Fibroblast of mammary gland (primary cell): Measurements from ENCODE around the gene OOSP4B.

Source experiments
- DNase-seq: peaks from one replicate; pipeline ENCODE4 v3.0.0-alpha.2; 2010; ENCODE audit warnings: low read depth
- H3K4me3 ChIP-seq: 2 replicates; pipeline ENCODE4 v1.5.1; 2011; ENCODE audit warnings: low read depth, mild to moderate bottlenecking, low read length, moderate library complexity; ENCODE audit not compliant: control insufficient read depth
- CTCF ChIP-seq: conservative IDR thresholded peaks from 2 replicates; pipeline ENCODE4 v1.5.1; 2011; ENCODE audit warnings: low read depth, low read length, inconsistent platforms; ENCODE audit not compliant: control insufficient read depth, insufficient read depth

Gene OOSP4B

GRCh38 chr11:59984368-59984767, 32.6 kb upstream of the OOSP4B start:
- no peak overlapping the region for H3K4me3 ChIP-seq
- DNase-seq = no peak
- TF ChIP-seq CTCF = no peak

- DNase-seq = no peak
- no peak for TF ChIP-seq CTCF
- H3K4me3 ChIP-seq = no peak overlapping the region
Measured at GRCh38 chr11:59990421-59990820, 26.6 kb upstream of the OOSP4B start.

- TF ChIP-seq CTCF = no peak
- no peak for DNase-seq
- no peak overlapping the region for H3K4me3 ChIP-seq
Measured at GRCh38 chr11:59992425-59992824, 24.6 kb upstream of the OOSP4B start.

GRCh38 chr11:59997800-59998199, 19.2 kb upstream of the OOSP4B start:
- TF ChIP-seq CTCF = no peak
- DNase-seq = no peak

GRCh38 chr11:59999691-60000090, 17.3 kb upstream of the OOSP4B start:
- TF ChIP-seq CTCF = no peak
- no peak overlapping the region for H3K4me3 ChIP-seq
- no peak for DNase-seq

More at GRCh38 chr11:59997800-59998199, 19.2 kb upstream of the OOSP4B start:
- H3K4me3 ChIP-seq = no peak overlapping the region

- no peak for TF ChIP-seq CTCF
- no peak for DNase-seq
- H3K4me3 ChIP-seq = no peak overlapping the region
Measured at GRCh38 chr11:60003729-60004128, 13.3 kb upstream of the OOSP4B start.

- no peak for TF ChIP-seq CTCF
- DNase-seq = no peak
- H3K4me3 ChIP-seq = no peak overlapping the region
Measured at GRCh38 chr11:60005360-60005759, 11.6 kb upstream of the OOSP4B start.
